HEK293T (cell line): ENCODE results near the gene ZNF277.

Experiments used
- FOXK2 ChIP-seq: fragments of 450-650 bp; IDR thresholded peaks from 2 replicates; pipeline ENCODE4 v1.6.1; 2016; ENCODE audit warnings: mild to moderate bottlenecking
- TARDBP ChIP-seq: fragments of 450-650 bp; IDR thresholded peaks from 2 replicates; pipeline ENCODE4 v1.6.1; 2016
- ZNF384 ChIP-seq: fragments of 450-650 bp; IDR thresholded peaks from 2 replicates; pipeline ENCODE4 v1.6.1; 2016

- TF ChIP-seq FOXK2, result no peak
- TF ChIP-seq ZNF384, result no peak
- TF ChIP-seq TARDBP, result no peak
Observed at GRCh38 chr7:112267944-112268691, 61.6 kb downstream of the ZNF277 start.
